Neural cell (in vitro differentiated cells): ENCODE results near the gene NELL1. TPM values are rescaled to one million over a fixed set of nuclear protein-coding genes. Genes with fewer than 3 reads are reported as not detected.

ENCODE experiments used
- H2AFZ ChIP-seq: fragments of 200-600, 300-800 bp; sonication (generic), shearing (Covaris generic); 2 replicates; pipeline ENCODE4 v1.6.0; 2014; ENCODE audit warnings: low read depth, mild to moderate bottlenecking, antibody characterized with exemption, low read length, moderate library complexity
- H3F3A ChIP-seq: fragments of 200-600 bp; shearing (Covaris generic); 2 replicates; pipeline ENCODE4 v1.6.1; 2016; ENCODE audit warnings: mild to moderate bottlenecking, moderate library complexity, mixed read lengths, antibody characterized with exemption, low read length; ENCODE audit not compliant: insufficient read depth, poor library complexity, severe bottlenecking
- H3K27ac ChIP-seq: fragments of 200-600, 300-800 bp; sonication (generic), shearing (Covaris generic); 2 replicates; pipeline ENCODE4 v1.5.1; 2014; ENCODE audit warnings: mild to moderate bottlenecking, low read length, moderate library complexity
- H3K27me3 ChIP-seq: fragments of 300-800, 200-600 bp; sonication (generic), shearing (Covaris generic); 2 replicates; pipeline ENCODE4 v1.6.0; 2014; ENCODE audit warnings: mild to moderate bottlenecking, low read depth, low read length, moderate library complexity; ENCODE audit not compliant: insufficient read depth
- H3K36me3 ChIP-seq: fragments of 300-800, 200-600 bp; sonication (generic), shearing (Covaris generic); 2 replicates; pipeline ENCODE4 v1.5.1; 2014; ENCODE audit warnings: mild to moderate bottlenecking, antibody characterized with exemption, low read length, moderate library complexity; ENCODE audit not compliant: insufficient read depth
- H3K4me2 ChIP-seq: fragments of 300-800, 200-600 bp; sonication (generic), shearing (Covaris generic); 2 replicates; pipeline ENCODE4 v1.6.0; 2014; ENCODE audit warnings: mild to moderate bottlenecking, low read length
- H3K4me3 ChIP-seq: fragments of 300-800, 200-600 bp; sonication (generic), shearing (Covaris generic); 2 replicates; pipeline ENCODE4 v1.5.1; 2014; ENCODE audit warnings: mild to moderate bottlenecking, low read length, moderate library complexity
- H3K79me2 ChIP-seq: fragments of 200-600 bp; shearing (Covaris generic); replicated peaks from 2 replicates; pipeline ENCODE4 v1.6.0; 2014; ENCODE audit warnings: mild to moderate bottlenecking, low read length, moderate library complexity; ENCODE audit not compliant: insufficient read depth
- H3K9ac ChIP-seq: fragments of 300-800, 200-600 bp; sonication (generic), shearing (Covaris generic); 2 replicates; pipeline ENCODE4 v1.6.1; 2016; ENCODE audit warnings: mild to moderate bottlenecking, low read length, mixed read lengths
- H3K9me2 ChIP-seq: fragments of 200-600 bp; shearing (Covaris generic); 2 replicates; pipeline ENCODE4 v1.6.1; 2016; ENCODE audit warnings: mild to moderate bottlenecking, low read length, mixed read lengths; ENCODE audit not compliant: insufficient read depth
- H3K9me3 ChIP-seq: fragments of 200-600, 300-800 bp; sonication (generic), shearing (Covaris generic); 2 replicates; pipeline ENCODE4 v1.6.1; 2016; ENCODE audit warnings: mild to moderate bottlenecking, mixed run types, low read length, moderate library complexity, mixed read lengths
- H4K20me1 ChIP-seq: fragments of 200-600 bp; shearing (Covaris generic); 2 replicates; pipeline ENCODE4 v1.6.1; 2016; ENCODE audit warnings: mild to moderate bottlenecking, mixed run types; ENCODE audit not compliant: insufficient read depth
- CTCF ChIP-seq: fragments of 450-650 bp; IDR thresholded peaks from 2 replicates; pipeline ENCODE4 v1.5.1; 2014; ENCODE audit warnings: antibody characterized with exemption, mild to moderate bottlenecking, moderate library complexity; ENCODE audit not compliant: poor library complexity, severe bottlenecking
- EP300 ChIP-seq: fragments of 450-650 bp; conservative IDR thresholded peaks from 2 replicates; pipeline ENCODE4 v1.6.1; 2014; ENCODE audit warnings: antibody characterized with exemption, mild to moderate bottlenecking, moderate library complexity; ENCODE audit not compliant: poor library complexity, severe bottlenecking
- EZH2 ChIP-seq: fragments of 200-600, 300-800 bp; shearing (Covaris generic), sonication (generic); IDR thresholded peaks from 2 replicates; pipeline ENCODE4 v1.6.1; 2014; ENCODE audit warnings: antibody characterized with exemption, low read length, borderline replicate concordance, mild to moderate bottlenecking; ENCODE audit not compliant: insufficient read depth, poor library complexity, severe bottlenecking
- MXI1 ChIP-seq: fragments of 450-650 bp; conservative IDR thresholded peaks from 2 replicates; pipeline ENCODE4 v1.6.1; 2014; ENCODE audit warnings: antibody characterized with exemption, mild to moderate bottlenecking; ENCODE audit not compliant: poor library complexity, severe bottlenecking
- POLR2AphosphoS5 ChIP-seq: IDR thresholded peaks from 2 replicates; pipeline ENCODE4 v1.6.1; 2012
- RAD21 ChIP-seq: fragments of 450-650 bp; conservative IDR thresholded peaks from 2 replicates; pipeline ENCODE4 v1.6.1; 2014; ENCODE audit warnings: antibody characterized with exemption, mild to moderate bottlenecking, moderate library complexity
- REST ChIP-seq: IDR thresholded peaks from 2 replicates; pipeline ENCODE4 v1.6.1; 2012; ENCODE audit warnings: borderline replicate concordance
- SMC3 ChIP-seq: fragments of 450-650 bp; conservative IDR thresholded peaks from 2 replicates; pipeline ENCODE4 v1.6.1; 2014; ENCODE audit warnings: antibody characterized with exemption, mild to moderate bottlenecking, moderate library complexity; ENCODE audit not compliant: poor library complexity
- TAF1 ChIP-seq: IDR thresholded peaks from 2 replicates; pipeline ENCODE4 v1.6.1; 2012; ENCODE audit warnings: low read depth
- polyA plus RNA-seq: library from polyadenylated mRNA; depleted of rRNA; stranded (reverse); fragments of >200 nt; gene quantifications from 2 replicates; pipeline ENCODE4 v1.2.3, GENCODE V29; 2014

The NELL1 gene
- polyA plus RNA-seq, 1 donor from 2014 or later, result 70.4 TPM

GRCh38 chr11:21369947-21370346 is 700.6 kb downstream of the NELL1 start:
- no peak overlapping the region for H3K4me2 ChIP-seq

GRCh38 chr11:21371044-21371443 is 701.7 kb downstream of the NELL1 start:
- H3K9me2 ChIP-seq, result no peaks in the 10 kb centered on the region
- no peak overlapping the region for H2AFZ ChIP-seq
- H3K9me3 ChIP-seq, result no peaks in the 10 kb centered on the region
- H3K27ac ChIP-seq, result no peak overlapping the region
- H3F3A ChIP-seq, result no peaks in the 10 kb centered on the region
- H3K27me3 ChIP-seq, result no peaks in the 10 kb centered on the region
- H3K9ac ChIP-seq, result no peak overlapping the region
- no peaks in the 10 kb centered on the region for H3K79me2 ChIP-seq
- no peak overlapping the region for H3K4me2 ChIP-seq
- H4K20me1 ChIP-seq, result no peaks in the 10 kb centered on the region
- H3K36me3 ChIP-seq, result no peaks in the 10 kb centered on the region
- no peak overlapping the region for H3K4me3 ChIP-seq
- TF ChIP-seq SMC3 (no peak), EP300 (no peak), EZH2 (no peak), POLR2AphosphoS5 (no peak), REST (no peak), RAD21 (no peak), MXI1 (no peak), TAF1 (no peak)

More at GRCh38 chr11:21369947-21370346, 700.6 kb downstream of the NELL1 start:
- Histone ChIP-seq H2AFZ (no peak overlapping the region), H3F3A (no peaks in the 10 kb centered on the region), H3K27ac (no peak overlapping the region), H3K4me3 (no peak overlapping the region), H4K20me1 (no peaks in the 10 kb centered on the region), H3K79me2 (no peaks in the 10 kb centered on the region), H3K27me3 (no peaks in the 10 kb centered on the region), H3K36me3 (no peaks in the 10 kb centered on the region), H3K9me2 (no peaks in the 10 kb centered on the region), H3K9ac (no peak overlapping the region), H3K9me3 (no peaks in the 10 kb centered on the region)
- no peak for TF ChIP-seq CTCF
- no peak for TF ChIP-seq TAF1
- TF ChIP-seq POLR2AphosphoS5, result no peak
- no peak for TF ChIP-seq RAD21
- TF ChIP-seq EZH2, result no peak
- TF ChIP-seq REST, result no peak
- TF ChIP-seq EP300, result no peak
- no peak for TF ChIP-seq SMC3
- TF ChIP-seq MXI1, result no peak
